A549 (cell line): ENCODE results near the gene CHRM5.

Experiments used
- BHLHE40 ChIP-seq: IDR thresholded peaks from 2 replicates; pipeline ENCODE4 v1.6.1; 2012; ENCODE audit warnings: low read depth, low read length, inconsistent platforms
- CBX2 ChIP-seq: fragments of 200-600 bp; sonication (generic); IDR thresholded peaks from 2 replicates; pipeline ENCODE4 v1.6.1; 2016; ENCODE audit warnings: low read depth, mild to moderate bottlenecking, borderline replicate concordance
- CTCF ChIP-seq: fragments of >200 bp; sonication (Bioruptor Twin); formaldehyde crosslinking; IDR thresholded peaks from 3 replicates; pipeline ENCODE4 v1.5.1; 2016
- HOXA7 ChIP-seq: fragments of 250-450 bp; sonication (Bioruptor Pico); IDR thresholded peaks from 2 replicates; pipeline ENCODE4 v1.5.0; 2020; ENCODE audit warnings: mild to moderate bottlenecking, moderate library complexity
- RAD21 ChIP-seq, 2 experiments: fragments of >200 bp in 1 of 2; sonication (Bioruptor Twin) in 1 of 2; formaldehyde crosslinking in 1 of 2; IDR thresholded peaks in 1 of 2; conservative IDR thresholded peaks in 1 of 2; 2 replicates in 1 of 2; 3 replicates in 1 of 2; pipeline ENCODE4 v1.6.1; 2012 to 2018; ENCODE audit warnings: inconsistent platforms in 1 of 2

- TF ChIP-seq CBX2 = no peak
- no peak for TF ChIP-seq CTCF
- no peak for TF ChIP-seq BHLHE40
- no peak for TF ChIP-seq HOXA7 (CRISPR knock-in tag)
- TF ChIP-seq RAD21 (conservative IDR thresholded peaks at IDR 0.05 in 1 of 2, IDR thresholded peaks at IDR 0.05 in 1 of 2) = no peak
These were observed 3.5 kb downstream of the CHRM5 start for GRCh38 chr15:33971811-33972210.
